A673 (cell line): ENCODE data around the gene SUPT3H. TPM values are rescaled to one million over a fixed set of nuclear protein-coding genes. Genes with fewer than 3 reads are reported as not detected.

ENCODE experiments used
- BruUV-seq: library from RNA; stranded (reverse); fragments of 400-500 nt; replicated peaks from 2 replicates; lab custom pipeline; 2021; lab: Mats Ljungman, UMichigan
- CTCF ChIA-PET: fragments of 300-600 bp; sonication (Branson Sonifier 250); formaldehyde crosslinking; loops from one replicate; lab custom pipeline; 2022; ENCODE audit warnings: antibody characterized with exemption; lab: Charles Lee
- POLR2A ChIA-PET: fragments of 300-600 bp; sonication (Branson Sonifier 250); formaldehyde crosslinking; loops from one replicate; lab custom pipeline; 2022; ENCODE audit warnings: antibody characterized with exemption; ENCODE audit not compliant: low non-redundant PET; lab: Charles Lee
- DNase-seq: peaks from one replicate; pipeline ENCODE4 v3.0.0-alpha.2; 2015; ENCODE audit warnings: low spot score
- H3K27ac ChIP-seq: fragments of 200-600 bp; sonication (generic); 2 replicates; pipeline ENCODE4 v1.5.1; 2016; ENCODE audit warnings: mixed run types, low read depth, mild to moderate bottlenecking, mixed read lengths, antibody characterized with exemption, low read length; ENCODE audit not compliant: poor library complexity, severe bottlenecking
- H3K27me3 ChIP-seq: fragments of 200-600 bp; sonication (generic); replicated peaks from 2 replicates; pipeline ENCODE4 v1.6.1; 2017; ENCODE audit warnings: mixed run types, low read depth, mild to moderate bottlenecking, mixed read lengths, antibody characterized with exemption, low read length; ENCODE audit not compliant: insufficient read depth, poor library complexity
- H3K36me3 ChIP-seq: fragments of 200-600 bp; sonication (generic); 2 replicates; pipeline ENCODE4 v1.6.1; 2016; ENCODE audit warnings: mixed run types, mild to moderate bottlenecking, mixed read lengths, antibody characterized with exemption, low read length; ENCODE audit not compliant: insufficient read depth, poor library complexity, severe bottlenecking
- H3K4me1 ChIP-seq: fragments of 200-600 bp; sonication (generic); 2 replicates; pipeline ENCODE4 v1.6.1; 2017; ENCODE audit warnings: mixed run types, mild to moderate bottlenecking, mixed read lengths, antibody characterized with exemption, low read length; ENCODE audit not compliant: insufficient read depth, poor library complexity, severe bottlenecking
- H3K4me3 ChIP-seq: fragments of 200-600 bp; sonication (generic); 2 replicates; pipeline ENCODE4 v1.5.1; 2016; ENCODE audit warnings: low read depth, mixed run types, mild to moderate bottlenecking, mixed read lengths, low read length; ENCODE audit not compliant: poor library complexity, severe bottlenecking
- H3K9me3 ChIP-seq: fragments of 200-600 bp; sonication (generic); 2 replicates; pipeline ENCODE4 v1.6.1; 2016; ENCODE audit warnings: mixed run types, low read depth, mild to moderate bottlenecking, mixed read lengths, antibody characterized with exemption, low read length; ENCODE audit not compliant: poor library complexity, severe bottlenecking
- EZH2 ChIP-seq: fragments of 200-600 bp; sonication (generic); IDR thresholded peaks from 2 replicates; pipeline ENCODE4 v1.6.1; 2017; ENCODE audit warnings: borderline replicate concordance, low read depth, mild to moderate bottlenecking, mixed read lengths, antibody characterized with exemption, low read length; ENCODE audit not compliant: poor library complexity, severe bottlenecking
- intact Hi-C: fragments of 100-400 bp; cut with micrococcal nuclease; formaldehyde crosslinking; loops from one replicate; pipeline ENCODE4 v1.10.0; 2022; ENCODE audit not compliant: unreplicated experiment
- total RNA-seq: library from RNA; stranded (reverse); gene quantifications from 2 replicates; pipeline ENCODE4 v1.2.3, GENCODE V29; 2021
- TF ChIP-seq, protein P1 (sequence below): fragments of 300-800, 200-600 bp; sonication (generic); conservative IDR thresholded peaks from 2 replicates; pipeline ENCODE4 v1.5.1; 2017; ENCODE audit warnings: low read depth, mild to moderate bottlenecking, antibody characterized with exemption, low read length, moderate library complexity, mixed read lengths

SUPT3H gene
- total RNA-seq, 1 experiment from 2014 or later, result 10.8 TPM

DNA sequence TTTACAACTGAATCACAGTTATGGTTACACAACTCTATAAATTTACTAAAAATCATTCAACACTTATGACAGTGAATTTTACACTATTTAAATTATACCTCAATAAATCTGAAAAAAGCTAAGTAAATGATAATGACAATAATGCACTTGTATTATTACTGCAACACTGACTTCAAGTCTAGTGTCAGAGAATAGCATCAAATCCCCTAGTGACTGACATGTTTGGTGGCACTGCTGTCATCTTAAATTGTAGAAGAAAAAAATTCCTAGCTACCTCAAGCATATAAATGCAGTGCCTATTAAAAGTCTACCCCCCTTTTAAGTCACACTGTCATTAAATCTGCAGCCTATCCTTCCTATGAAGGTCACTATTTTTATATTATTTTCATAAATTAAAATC lies 239.0 kb downstream of the SUPT3H start:
- intact Hi-C loops, result no loop called here
- no peak overlapping the region for H3K27ac ChIP-seq
- DNase-seq, result no peak
- BruUV-seq, result no TSS peak
- no peak overlapping the region for H3K4me3 ChIP-seq
- H3K36me3 ChIP-seq, result no peaks in the 10 kb centered on the region
- H3K4me1 ChIP-seq, result no peaks in the 10 kb centered on the region
- TF ChIP-seq, protein P1, sequence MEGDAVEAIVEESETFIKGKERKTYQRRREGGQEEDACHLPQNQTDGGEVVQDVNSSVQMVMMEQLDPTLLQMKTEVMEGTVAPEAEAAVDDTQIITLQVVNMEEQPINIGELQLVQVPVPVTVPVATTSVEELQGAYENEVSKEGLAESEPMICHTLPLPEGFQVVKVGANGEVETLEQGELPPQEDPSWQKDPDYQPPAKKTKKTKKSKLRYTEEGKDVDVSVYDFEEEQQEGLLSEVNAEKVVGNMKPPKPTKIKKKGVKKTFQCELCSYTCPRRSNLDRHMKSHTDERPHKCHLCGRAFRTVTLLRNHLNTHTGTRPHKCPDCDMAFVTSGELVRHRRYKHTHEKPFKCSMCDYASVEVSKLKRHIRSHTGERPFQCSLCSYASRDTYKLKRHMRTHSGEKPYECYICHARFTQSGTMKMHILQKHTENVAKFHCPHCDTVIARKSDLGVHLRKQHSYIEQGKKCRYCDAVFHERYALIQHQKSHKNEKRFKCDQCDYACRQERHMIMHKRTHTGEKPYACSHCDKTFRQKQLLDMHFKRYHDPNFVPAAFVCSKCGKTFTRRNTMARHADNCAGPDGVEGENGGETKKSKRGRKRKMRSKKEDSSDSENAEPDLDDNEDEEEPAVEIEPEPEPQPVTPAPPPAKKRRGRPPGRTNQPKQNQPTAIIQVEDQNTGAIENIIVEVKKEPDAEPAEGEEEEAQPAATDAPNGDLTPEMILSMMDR, result no peak
- no peak for TF ChIP-seq EZH2
- POLR2A ChIA-PET, result no interaction called here
- CTCF ChIA-PET, result no interaction called here
- peaks cover 10% of the 10 kb centered on the region for H3K9me3 ChIP-seq
- H3K27me3 ChIP-seq, result no peaks in the 10 kb centered on the region

DNA sequence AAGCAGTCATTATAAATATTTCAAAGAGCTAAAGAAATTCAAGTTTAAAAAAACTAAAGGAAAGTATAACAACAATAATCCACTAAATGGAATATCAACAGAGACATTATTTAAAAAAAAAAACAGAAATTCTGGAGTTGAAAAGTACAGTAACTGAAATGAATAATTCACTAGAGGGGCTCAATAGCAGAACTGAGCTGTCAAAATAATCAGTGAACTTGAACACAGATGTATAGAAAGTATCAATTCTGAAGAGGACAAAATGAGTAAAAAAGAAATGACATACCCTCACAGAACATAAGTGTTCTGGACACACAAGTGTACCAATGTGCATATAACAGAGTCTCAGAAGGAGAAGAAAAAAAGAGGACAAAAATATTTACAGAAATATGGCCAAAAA lies 241.2 kb downstream of the SUPT3H start:
- intact Hi-C loops, result no loop called here
- no peaks in the 10 kb centered on the region for H3K27me3 ChIP-seq

DNA sequence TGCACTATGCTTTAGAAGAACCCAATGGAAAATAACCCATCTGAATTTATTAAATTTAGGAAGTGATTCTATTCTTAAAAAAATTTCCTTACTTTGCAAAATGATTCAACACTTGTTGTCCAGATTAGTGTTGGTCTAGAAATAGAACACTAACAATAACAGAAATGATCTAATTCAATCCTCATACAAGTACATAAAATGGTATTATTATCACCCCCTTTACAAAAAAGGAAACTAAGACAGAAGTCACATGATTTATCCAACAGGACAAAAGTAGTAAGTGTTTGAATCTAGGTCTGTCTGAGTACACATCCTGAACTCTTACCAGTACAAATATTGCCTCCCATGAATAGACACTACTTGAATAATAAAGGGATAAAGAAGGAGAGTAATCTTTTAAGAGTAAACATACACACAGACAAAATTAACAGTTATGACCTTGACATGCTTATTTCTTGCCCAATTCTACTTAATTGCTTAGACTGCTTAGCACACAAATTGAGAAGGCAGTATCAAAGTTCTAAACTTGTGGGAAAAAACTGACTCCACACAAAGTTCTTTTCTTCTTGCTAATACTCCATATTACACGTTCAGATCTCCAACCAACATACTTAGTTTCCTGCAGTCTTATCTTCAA lies 245.0 kb downstream of the SUPT3H start:
- DNase-seq, result no peak
- Histone ChIP-seq H3K27me3 (no peaks in the 10 kb centered on the region), H3K4me3 (no peak overlapping the region), H3K4me1 (peaks cover 5% of the 10 kb centered on the region), H3K36me3 (no peaks in the 10 kb centered on the region), H3K27ac (no peak overlapping the region), H3K9me3 (peaks cover 10% of the 10 kb centered on the region)
- ChIA-PET CTCF (no interaction called here), POLR2A (no interaction called here)
- intact Hi-C loops, result no loop called here
- no TSS peak for BruUV-seq
- no peak for TF ChIP-seq EZH2
- TF ChIP-seq, protein P1, result no peak

More for the DNA sequence above, 241.2 kb downstream of the SUPT3H start:
- TF ChIP-seq EZH2, result no peak
- TF ChIP-seq, protein P1, result no peak
- no peak overlapping the region for H3K27ac ChIP-seq
- H3K4me1 ChIP-seq, result peaks cover 5% of the 10 kb centered on the region
- no TSS peak for BruUV-seq
- DNase-seq, result no peak
- peaks cover 10% of the 10 kb centered on the region for H3K9me3 ChIP-seq
- CTCF ChIA-PET, result no interaction called here
- no peak overlapping the region for H3K4me3 ChIP-seq
- H3K36me3 ChIP-seq, result no peaks in the 10 kb centered on the region
- POLR2A ChIA-PET, result no interaction called here
